GM20000 (cell line): ENCODE measurements around the gene SPAM1.
"Not testable (repeated sequence)": the region's sequence is repeated elsewhere in the genome, so short reads cannot be mapped to it uniquely, and the experiment has no call there.

Source experiments
- DNase-seq: peaks from one replicate; pipeline ENCODE4 v3.0.0; 2012; ENCODE audit warnings: low spot score
- TF ChIP-seq, protein P1 (sequence below): IDR thresholded peaks from 2 replicates; pipeline ENCODE4 v1.5.1; 2012; ENCODE audit warnings: mild to moderate bottlenecking, control low read depth; ENCODE audit errors: extremely low read depth, missing control alignments

SPAM1 gene

DNA sequence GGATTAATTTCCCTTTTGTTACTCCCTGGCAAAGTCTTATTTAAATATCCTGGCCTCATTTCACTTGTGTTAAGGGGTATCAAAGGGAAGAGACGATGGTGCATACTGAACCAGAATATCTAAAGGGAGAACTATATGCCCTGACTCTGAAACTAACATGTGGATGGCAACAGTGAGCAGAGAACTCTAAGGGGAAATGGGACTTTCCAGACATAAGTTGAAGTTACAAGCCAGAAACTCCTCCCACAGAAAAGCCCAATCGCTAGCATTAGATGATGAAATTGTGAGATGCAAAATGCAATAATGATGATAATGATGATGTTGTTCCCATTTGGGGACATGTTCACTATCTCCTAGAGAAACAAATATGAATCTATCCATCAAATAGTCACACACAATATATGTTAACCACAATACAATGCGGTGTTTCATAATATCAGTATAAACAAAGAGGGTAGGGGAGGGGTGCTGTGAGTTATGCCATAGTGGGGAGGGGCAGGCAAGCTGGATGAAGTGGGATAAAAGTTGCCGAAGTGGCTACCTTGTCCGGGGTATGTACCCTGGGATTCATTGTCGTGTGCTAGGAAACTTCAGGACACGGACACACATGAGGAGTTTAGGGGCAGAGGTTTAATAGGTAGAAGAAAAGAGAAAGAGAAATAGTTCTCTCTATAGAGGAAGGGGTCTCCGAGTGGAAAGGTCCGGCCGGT lies 70.7 kb downstream of the SPAM1 start:
- TF ChIP-seq, protein P1, sequence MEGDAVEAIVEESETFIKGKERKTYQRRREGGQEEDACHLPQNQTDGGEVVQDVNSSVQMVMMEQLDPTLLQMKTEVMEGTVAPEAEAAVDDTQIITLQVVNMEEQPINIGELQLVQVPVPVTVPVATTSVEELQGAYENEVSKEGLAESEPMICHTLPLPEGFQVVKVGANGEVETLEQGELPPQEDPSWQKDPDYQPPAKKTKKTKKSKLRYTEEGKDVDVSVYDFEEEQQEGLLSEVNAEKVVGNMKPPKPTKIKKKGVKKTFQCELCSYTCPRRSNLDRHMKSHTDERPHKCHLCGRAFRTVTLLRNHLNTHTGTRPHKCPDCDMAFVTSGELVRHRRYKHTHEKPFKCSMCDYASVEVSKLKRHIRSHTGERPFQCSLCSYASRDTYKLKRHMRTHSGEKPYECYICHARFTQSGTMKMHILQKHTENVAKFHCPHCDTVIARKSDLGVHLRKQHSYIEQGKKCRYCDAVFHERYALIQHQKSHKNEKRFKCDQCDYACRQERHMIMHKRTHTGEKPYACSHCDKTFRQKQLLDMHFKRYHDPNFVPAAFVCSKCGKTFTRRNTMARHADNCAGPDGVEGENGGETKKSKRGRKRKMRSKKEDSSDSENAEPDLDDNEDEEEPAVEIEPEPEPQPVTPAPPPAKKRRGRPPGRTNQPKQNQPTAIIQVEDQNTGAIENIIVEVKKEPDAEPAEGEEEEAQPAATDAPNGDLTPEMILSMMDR, result no peak
- DNase-seq, result no peak

DNA sequence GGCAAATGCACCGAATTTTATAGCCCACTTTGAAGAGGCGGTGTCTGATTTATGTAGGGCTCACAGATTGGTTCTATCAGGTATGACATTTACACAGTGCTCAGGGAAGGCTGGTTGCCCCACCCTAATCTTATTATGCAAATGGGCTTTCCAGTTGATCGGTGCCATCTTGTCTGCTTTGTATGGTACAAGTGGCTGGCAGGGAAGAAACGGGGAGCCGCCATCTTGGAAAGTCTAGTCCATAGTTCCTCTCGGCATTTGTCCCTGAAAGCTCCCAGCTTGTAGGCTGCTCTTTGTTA lies 71.2 kb downstream of the SPAM1 start:
- no peak for DNase-seq
- TF ChIP-seq, protein P1, result no peak

DNA sequence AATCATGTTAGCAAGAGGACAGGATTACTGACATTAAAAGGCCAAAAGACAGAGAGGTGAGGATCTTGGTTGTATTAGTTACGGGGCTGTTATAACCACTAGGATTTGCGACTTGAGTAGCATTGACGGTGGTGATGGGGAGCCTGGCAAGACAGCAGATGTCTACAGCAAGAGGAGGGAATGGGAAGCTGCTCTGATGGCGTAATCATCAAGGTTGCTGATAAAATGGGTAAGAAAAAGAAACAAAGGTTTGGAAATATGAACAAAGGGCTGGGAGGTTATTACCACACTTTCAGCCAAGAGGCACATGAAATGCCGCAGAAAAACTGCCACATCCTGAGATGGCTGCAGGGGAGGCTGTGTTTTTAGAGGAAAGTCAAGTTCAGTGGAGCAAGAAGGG lies 73.9 kb downstream of the SPAM1 start:
- TF ChIP-seq, protein P1, result no peak
- DNase-seq, result no peak

DNA sequence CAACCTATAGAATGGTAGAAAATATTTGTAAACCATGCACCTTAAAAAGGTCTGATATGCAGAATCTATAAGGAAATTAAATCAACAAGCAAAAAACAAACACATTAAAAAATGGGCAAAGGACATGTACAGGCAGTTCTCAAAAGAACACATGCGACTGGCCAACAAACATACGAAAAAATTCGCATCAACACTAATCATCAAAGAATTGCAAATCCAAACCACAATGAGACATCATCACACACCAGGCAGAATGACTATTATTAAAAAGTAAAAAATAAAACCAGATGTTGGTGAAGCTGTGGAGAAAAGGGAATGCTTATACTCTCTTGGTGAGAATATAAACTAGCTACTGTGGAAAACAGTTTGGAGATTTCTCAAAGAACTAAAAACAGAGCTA lies 74.7 kb downstream of the SPAM1 start:
- DNase-seq, result no peak
- TF ChIP-seq, protein P1, result no peak

DNA sequence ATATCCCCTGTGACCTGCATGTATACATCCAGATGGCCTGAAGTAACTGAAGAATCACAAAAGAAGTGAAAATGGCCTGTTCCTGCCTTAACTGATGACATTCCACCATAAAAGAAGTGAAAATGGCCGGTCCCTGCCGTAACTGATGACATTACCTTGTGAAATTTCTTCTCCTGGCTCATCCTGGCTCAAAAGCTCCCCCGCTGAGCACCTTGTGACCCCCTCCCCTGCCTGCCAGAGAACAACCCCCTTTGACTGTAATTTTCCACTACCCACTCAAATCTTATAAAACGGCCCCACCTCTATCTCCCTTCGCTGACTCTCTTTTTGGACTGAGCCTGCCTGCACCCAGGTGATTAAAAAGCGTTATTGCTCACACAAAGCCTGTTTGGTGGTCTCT lies 83.3 kb downstream of the SPAM1 start:
- DNase-seq, result not testable (repeated sequence)

DNA sequence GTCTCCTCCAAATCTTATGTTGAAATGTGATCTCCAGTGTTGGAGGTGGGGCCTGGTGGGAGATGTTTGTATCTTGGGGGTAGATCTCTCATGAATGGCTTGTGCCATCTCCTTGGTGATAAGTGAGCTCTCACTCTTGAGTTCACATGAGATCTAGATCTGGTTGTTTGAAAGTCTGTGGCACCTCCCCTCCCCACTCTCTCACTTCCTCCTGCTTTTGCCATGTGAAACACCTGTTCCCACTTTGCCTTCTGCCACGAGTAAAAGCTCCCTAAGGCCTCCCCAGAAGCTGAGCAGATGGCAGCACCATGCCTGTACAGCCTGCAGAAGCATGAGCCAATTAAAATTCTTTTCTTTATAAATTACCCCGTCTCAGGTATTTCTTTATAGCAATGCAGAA lies 84.3 kb downstream of the SPAM1 start:
- DNase-seq, result no peak
- TF ChIP-seq, protein P1, result no peak
